GM23338 (cell line): ENCODE results near the gene GRB14. TPM values are rescaled to one million over a fixed set of nuclear protein-coding genes. Genes with fewer than 3 reads are reported as not detected.

Experiments used
- ATAC-seq: fragments of 200-7000 bp; cut with Tn5 transposase; 3 replicates; pipeline ENCODE4 v1.9.1; 2020
- DNase-seq: peaks from one replicate; pipeline ENCODE4 v3.0.0-alpha.2; 2015; ENCODE audit warnings: low spot score
- H2AFZ ChIP-seq: fragments of 200-600 bp; sonication (generic); 2 replicates; pipeline ENCODE4 v1.8.0; 2016; ENCODE audit warnings: antibody characterized with exemption, mild to moderate bottlenecking, moderate library complexity
- H3F3A ChIP-seq: fragments of 200-600 bp; sonication (generic); replicated peaks from 2 replicates; pipeline ENCODE4 v1.8.0; 2017; ENCODE audit warnings: antibody characterized with exemption, mixed run types, low read depth
- H3K27ac ChIP-seq: fragments of 200-600 bp; sonication (generic); 2 replicates; pipeline ENCODE4 v1.6.1; 2016; ENCODE audit warnings: low read depth
- H3K27me3 ChIP-seq: fragments of 200-600 bp; sonication (generic); 2 replicates; pipeline ENCODE4 v1.8.0; 2016; ENCODE audit warnings: mild to moderate bottlenecking, mixed run types, moderate library complexity; ENCODE audit not compliant: insufficient read depth
- H3K36me3 ChIP-seq: fragments of 200-600 bp; sonication (generic); 2 replicates; pipeline ENCODE4 v1.8.0; 2016; ENCODE audit warnings: mild to moderate bottlenecking; ENCODE audit not compliant: insufficient read depth
- H3K4me1 ChIP-seq: fragments of 200-600 bp; sonication (generic); 2 replicates; pipeline ENCODE4 v1.8.0; 2016; ENCODE audit warnings: mild to moderate bottlenecking, moderate library complexity; ENCODE audit not compliant: insufficient read depth
- H3K4me2 ChIP-seq: fragments of 200-600 bp; sonication (generic); 2 replicates; pipeline ENCODE4 v1.7.1; 2017; ENCODE audit warnings: mixed run types
- H3K4me3 ChIP-seq: fragments of 200-600 bp; sonication (generic); 2 replicates; pipeline ENCODE4 v1.6.1; 2016; ENCODE audit warnings: mixed run types
- H3K79me2 ChIP-seq: fragments of 200-600 bp; sonication (generic); replicated peaks from 2 replicates; pipeline ENCODE4 v1.8.0; 2017; ENCODE audit warnings: mild to moderate bottlenecking; ENCODE audit not compliant: insufficient read depth
- H3K9me2 ChIP-seq: fragments of 200-600 bp; sonication (generic); 2 replicates; pipeline ENCODE4 v1.8.0; 2017; ENCODE audit not compliant: insufficient read depth
- H4K20me1 ChIP-seq: fragments of 200-600 bp; sonication (generic); replicated peaks from 2 replicates; pipeline ENCODE4 v1.8.0; 2017; ENCODE audit warnings: mild to moderate bottlenecking; ENCODE audit not compliant: insufficient read depth
- H3K27ac Mint-ChIP-seq: 2 replicates; pipeline ENCODE4 v1.8.0; 2020; ENCODE audit warnings: inconsistent platforms, mild to moderate bottlenecking, moderate library complexity, mixed read lengths
- H3K27me3 Mint-ChIP-seq: 3 replicates; pipeline ENCODE4 v1.8.0; 2022; ENCODE audit warnings: low read depth, mild to moderate bottlenecking, moderate library complexity, mixed read lengths, inconsistent platforms; ENCODE audit not compliant: insufficient read depth, poor library complexity
- H3K36me3 Mint-ChIP-seq: 3 replicates; pipeline ENCODE4 v1.8.0; 2021; ENCODE audit warnings: low read depth, mild to moderate bottlenecking, inconsistent platforms, moderate library complexity, mixed read lengths
- H3K4me1 Mint-ChIP-seq: 3 replicates; pipeline ENCODE4 v1.8.0; 2020; ENCODE audit warnings: mild to moderate bottlenecking, inconsistent platforms, mixed read lengths
- H3K4me3 Mint-ChIP-seq: 3 replicates; pipeline ENCODE4 v1.8.0; 2021; ENCODE audit warnings: moderate library complexity, mild to moderate bottlenecking, inconsistent platforms, mixed read lengths
- H3K9me3 Mint-ChIP-seq: 3 replicates; pipeline ENCODE4 v1.8.0; 2020; ENCODE audit warnings: moderate library complexity, mild to moderate bottlenecking, inconsistent platforms, mixed read lengths
- CREB1 ChIP-seq: fragments of 250-450 bp; sonication (Bioruptor Pico); IDR thresholded peaks from 2 replicates; pipeline ENCODE4 v1.5.0; 2020; ENCODE audit warnings: low read depth, mild to moderate bottlenecking, moderate library complexity
- EZH2 ChIP-seq: fragments of 200-600 bp; sonication (generic); IDR thresholded peaks from one replicate; pipeline ENCODE4 v1.8.0; 2017; ENCODE audit warnings: antibody characterized with exemption, mild to moderate bottlenecking, low read depth; ENCODE audit not compliant: unreplicated experiment
- EZH2phosphoT487 ChIP-seq: fragments of 200-600 bp; sonication (generic); IDR thresholded peaks from one replicate; pipeline ENCODE4 v1.8.1; 2018; ENCODE audit warnings: antibody characterized with exemption; ENCODE audit not compliant: unreplicated experiment
- JUNB ChIP-seq: IDR thresholded peaks from one replicate; pipeline ENCODE4 v1.6.1; 2016; ENCODE audit warnings: antibody characterized with exemption; ENCODE audit not compliant: unreplicated experiment
- NANOG ChIP-seq: IDR thresholded peaks from 2 replicates; pipeline ENCODE4 v1.6.1; 2016; ENCODE audit warnings: antibody characterized with exemption, borderline replicate concordance
- POLR2AphosphoS5 ChIP-seq: IDR thresholded peaks from 2 replicates; pipeline ENCODE4 v1.6.1; 2016; ENCODE audit warnings: antibody characterized with exemption, low read depth
- STAT1 ChIP-seq: IDR thresholded peaks from one replicate; pipeline ENCODE4 v1.6.1; 2016; ENCODE audit warnings: antibody characterized with exemption; ENCODE audit not compliant: unreplicated experiment
- ZNF114 ChIP-seq: fragments of 250-450 bp; sonication (Bioruptor Pico); IDR thresholded peaks from 2 replicates; pipeline ENCODE4 v1.5.0; 2020; ENCODE audit warnings: mild to moderate bottlenecking, moderate library complexity
- ZNF331 ChIP-seq: fragments of 250-450 bp; sonication (Bioruptor Pico); IDR thresholded peaks from 2 replicates; pipeline ENCODE4 v1.5.0; 2020; ENCODE audit warnings: low read depth, mild to moderate bottlenecking, moderate library complexity
- polyA plus RNA-seq: library from polyadenylated mRNA; unstranded; fragments of >200 nt; fragmentation: Nextera tagmentation; extraction: Ambion mirVana; gene quantifications from 2 replicates; pipeline ENCODE4 v1.2.1, GENCODE V29; 2016
- total RNA-seq: library from RNA; depleted of rRNA; stranded (reverse); fragments of >200 nt; shearing (Covaris generic); gene quantifications from 2 replicates; pipeline ENCODE4 v1.2.3, GENCODE V29; 2014
- TF ChIP-seq, protein P1 (sequence below): IDR thresholded peaks from one replicate; pipeline ENCODE4 v1.6.1; 2018; ENCODE audit warnings: antibody characterized with exemption; ENCODE audit not compliant: unreplicated experiment
- TF ChIP-seq, protein P2 (sequence below), 2 experiments: fragments of 200-600 bp in 1 of 2; sonication (generic) in 1 of 2; conservative IDR thresholded peaks; 2 replicates each; pipeline versions ENCODE4 v1.5.1 to v1.6.1; 2016 to 2017; ENCODE audit warnings: antibody characterized with exemption in 2 of 2, low read depth in 2 of 2, mild to moderate bottlenecking in 2 of 2, moderate library complexity in 1 of 2
- TF ChIP-seq, protein P3 (sequence below): IDR thresholded peaks from 2 replicates; pipeline ENCODE4 v1.6.1; 2016; ENCODE audit warnings: antibody characterized with exemption

The GRB14 gene
- total and polyA plus RNA-seq, 2 experiments from 2014 or later = 16.0 to 28.9 TPM

DNA sequence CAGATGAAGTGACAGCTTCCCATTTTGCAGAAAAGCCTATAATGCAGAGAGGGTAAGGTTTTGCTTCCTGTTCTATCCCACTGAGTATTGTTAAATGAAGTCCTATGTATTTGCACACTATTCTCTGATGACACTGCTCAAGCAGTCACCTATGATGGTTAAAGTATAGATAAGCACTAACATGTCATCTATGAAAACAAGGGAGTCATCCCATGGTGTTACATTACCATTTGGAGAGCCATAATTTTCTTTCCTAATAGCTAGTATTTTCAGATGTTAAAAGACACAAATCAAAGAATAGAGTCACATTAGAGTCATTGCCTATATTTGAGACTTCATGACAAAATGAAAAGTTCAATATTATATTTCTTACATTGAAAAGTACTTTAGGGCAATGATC, 42.8 kb upstream of the GRB14 start:
- Histone ChIP-seq H2AFZ (no peak overlapping the region), H3K4me2 (no peak overlapping the region), H4K20me1 (no peaks in the 10 kb centered on the region), H3K4me1 (peaks cover 11% of the 10 kb centered on the region), H3K4me3 (no peak overlapping the region), H3K36me3 (no peaks in the 10 kb centered on the region), H3K27me3 (no peaks in the 10 kb centered on the region), H3K79me2 (no peaks in the 10 kb centered on the region), H3F3A (no peaks in the 10 kb centered on the region), H3K27ac (no peak overlapping the region), H3K9me2 (no peaks in the 10 kb centered on the region)
- ATAC-seq (no peak), DNase-seq (no peak)
- Mint-ChIP-seq H3K27me3 (no peaks in the 10 kb centered on the region), H3K36me3 (no peaks in the 10 kb centered on the region), H3K4me3 (no peak overlapping the region), H3K9me3 (no peaks in the 10 kb centered on the region), H3K4me1 (peaks cover 4% of the 10 kb centered on the region), H3K27ac (no peak overlapping the region)
- TF ChIP-seq EZH2 = no peak
- TF ChIP-seq, protein P1, sequence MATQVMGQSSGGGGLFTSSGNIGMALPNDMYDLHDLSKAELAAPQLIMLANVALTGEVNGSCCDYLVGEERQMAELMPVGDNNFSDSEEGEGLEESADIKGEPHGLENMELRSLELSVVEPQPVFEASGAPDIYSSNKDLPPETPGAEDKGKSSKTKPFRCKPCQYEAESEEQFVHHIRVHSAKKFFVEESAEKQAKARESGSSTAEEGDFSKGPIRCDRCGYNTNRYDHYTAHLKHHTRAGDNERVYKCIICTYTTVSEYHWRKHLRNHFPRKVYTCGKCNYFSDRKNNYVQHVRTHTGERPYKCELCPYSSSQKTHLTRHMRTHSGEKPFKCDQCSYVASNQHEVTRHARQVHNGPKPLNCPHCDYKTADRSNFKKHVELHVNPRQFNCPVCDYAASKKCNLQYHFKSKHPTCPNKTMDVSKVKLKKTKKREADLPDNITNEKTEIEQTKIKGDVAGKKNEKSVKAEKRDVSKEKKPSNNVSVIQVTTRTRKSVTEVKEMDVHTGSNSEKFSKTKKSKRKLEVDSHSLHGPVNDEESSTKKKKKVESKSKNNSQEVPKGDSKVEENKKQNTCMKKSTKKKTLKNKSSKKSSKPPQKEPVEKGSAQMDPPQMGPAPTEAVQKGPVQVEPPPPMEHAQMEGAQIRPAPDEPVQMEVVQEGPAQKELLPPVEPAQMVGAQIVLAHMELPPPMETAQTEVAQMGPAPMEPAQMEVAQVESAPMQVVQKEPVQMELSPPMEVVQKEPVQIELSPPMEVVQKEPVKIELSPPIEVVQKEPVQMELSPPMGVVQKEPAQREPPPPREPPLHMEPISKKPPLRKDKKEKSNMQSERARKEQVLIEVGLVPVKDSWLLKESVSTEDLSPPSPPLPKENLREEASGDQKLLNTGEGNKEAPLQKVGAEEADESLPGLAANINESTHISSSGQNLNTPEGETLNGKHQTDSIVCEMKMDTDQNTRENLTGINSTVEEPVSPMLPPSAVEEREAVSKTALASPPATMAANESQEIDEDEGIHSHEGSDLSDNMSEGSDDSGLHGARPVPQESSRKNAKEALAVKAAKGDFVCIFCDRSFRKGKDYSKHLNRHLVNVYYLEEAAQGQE = no peak
- no peak for TF ChIP-seq ZNF331 (CRISPR knock-in tag)
- TF ChIP-seq STAT1 = no peak
- TF ChIP-seq, protein P2, sequence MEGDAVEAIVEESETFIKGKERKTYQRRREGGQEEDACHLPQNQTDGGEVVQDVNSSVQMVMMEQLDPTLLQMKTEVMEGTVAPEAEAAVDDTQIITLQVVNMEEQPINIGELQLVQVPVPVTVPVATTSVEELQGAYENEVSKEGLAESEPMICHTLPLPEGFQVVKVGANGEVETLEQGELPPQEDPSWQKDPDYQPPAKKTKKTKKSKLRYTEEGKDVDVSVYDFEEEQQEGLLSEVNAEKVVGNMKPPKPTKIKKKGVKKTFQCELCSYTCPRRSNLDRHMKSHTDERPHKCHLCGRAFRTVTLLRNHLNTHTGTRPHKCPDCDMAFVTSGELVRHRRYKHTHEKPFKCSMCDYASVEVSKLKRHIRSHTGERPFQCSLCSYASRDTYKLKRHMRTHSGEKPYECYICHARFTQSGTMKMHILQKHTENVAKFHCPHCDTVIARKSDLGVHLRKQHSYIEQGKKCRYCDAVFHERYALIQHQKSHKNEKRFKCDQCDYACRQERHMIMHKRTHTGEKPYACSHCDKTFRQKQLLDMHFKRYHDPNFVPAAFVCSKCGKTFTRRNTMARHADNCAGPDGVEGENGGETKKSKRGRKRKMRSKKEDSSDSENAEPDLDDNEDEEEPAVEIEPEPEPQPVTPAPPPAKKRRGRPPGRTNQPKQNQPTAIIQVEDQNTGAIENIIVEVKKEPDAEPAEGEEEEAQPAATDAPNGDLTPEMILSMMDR (conservative IDR thresholded peaks at IDR 0.05; ENCODE audit: low read depth in 2 of 2) = no peak
- no peak for TF ChIP-seq JUNB
- TF ChIP-seq NANOG = no peak
- no peak for TF ChIP-seq EZH2phosphoT487
- TF ChIP-seq ZNF114 = no peak

DNA sequence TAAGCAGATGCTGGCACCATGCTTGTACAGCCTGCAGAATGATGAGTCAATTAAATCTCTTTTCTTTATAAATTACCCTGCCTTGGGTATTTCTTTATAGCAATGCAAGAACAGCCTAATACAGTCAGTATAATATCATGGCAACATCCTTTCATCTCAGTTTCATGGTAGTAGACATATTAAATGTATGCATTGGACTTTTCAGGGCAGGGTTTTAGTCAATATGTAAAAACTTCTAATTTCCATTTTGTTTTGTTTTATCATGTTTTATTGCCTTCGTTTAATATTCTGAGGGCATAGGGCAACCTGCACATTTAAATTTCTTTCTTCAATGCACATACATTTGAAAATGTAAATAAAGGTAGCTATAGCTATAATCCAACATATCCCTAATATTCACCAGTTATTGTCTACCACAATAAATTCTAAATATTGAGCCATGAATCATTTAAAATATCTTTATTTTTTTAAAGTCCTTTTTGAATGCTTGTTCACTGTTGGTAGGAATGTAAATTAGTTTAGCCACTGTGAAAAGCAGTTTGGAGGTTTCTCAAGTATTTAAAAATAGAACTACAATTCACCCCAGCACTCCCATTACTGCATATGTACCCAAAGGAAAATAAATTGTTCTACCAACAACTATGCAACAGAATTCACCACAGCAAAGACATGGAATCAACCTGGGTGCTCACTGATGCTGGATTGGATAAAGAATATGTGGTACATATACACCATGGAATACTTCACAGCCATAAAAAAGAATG, 41.8 kb upstream of the GRB14 start:
- Histone ChIP-seq H3F3A (no peaks in the 10 kb centered on the region), H3K4me2 (no peak overlapping the region), H4K20me1 (no peaks in the 10 kb centered on the region), H3K27me3 (no peaks in the 10 kb centered on the region), H3K9me2 (no peaks in the 10 kb centered on the region), H3K4me1 (peaks cover 11% of the 10 kb centered on the region), H3K4me3 (no peak overlapping the region), H3K79me2 (no peaks in the 10 kb centered on the region), H3K36me3 (no peaks in the 10 kb centered on the region), H2AFZ (no peak overlapping the region), H3K27ac (no peak overlapping the region)
- Mint-ChIP-seq H3K27ac (no peak overlapping the region), H3K27me3 (no peaks in the 10 kb centered on the region), H3K4me1 (peaks cover 4% of the 10 kb centered on the region), H3K36me3 (peaks cover 2% of the 10 kb centered on the region; the same call in 1 of the 3 replicates), H3K4me3 (no peak overlapping the region), H3K9me3 (0 out of 3 replicates have a peak, but pooled peaks cover 3% of the 10 kb centered on the region)
- no peak for DNase-seq
- ATAC-seq = no peak
- no peak for TF ChIP-seq POLR2AphosphoS5
- no peak for TF ChIP-seq ZNF331 (CRISPR knock-in tag)
- TF ChIP-seq, protein P3, sequence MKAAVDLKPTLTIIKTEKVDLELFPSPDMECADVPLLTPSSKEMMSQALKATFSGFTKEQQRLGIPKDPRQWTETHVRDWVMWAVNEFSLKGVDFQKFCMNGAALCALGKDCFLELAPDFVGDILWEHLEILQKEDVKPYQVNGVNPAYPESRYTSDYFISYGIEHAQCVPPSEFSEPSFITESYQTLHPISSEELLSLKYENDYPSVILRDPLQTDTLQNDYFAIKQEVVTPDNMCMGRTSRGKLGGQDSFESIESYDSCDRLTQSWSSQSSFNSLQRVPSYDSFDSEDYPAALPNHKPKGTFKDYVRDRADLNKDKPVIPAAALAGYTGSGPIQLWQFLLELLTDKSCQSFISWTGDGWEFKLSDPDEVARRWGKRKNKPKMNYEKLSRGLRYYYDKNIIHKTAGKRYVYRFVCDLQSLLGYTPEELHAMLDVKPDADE = no peak
- TF ChIP-seq STAT1 = no peak
- TF ChIP-seq NANOG = no peak
- TF ChIP-seq CREB1 = no peak
- TF ChIP-seq JUNB = no peak
- TF ChIP-seq, protein P1 = no peak
- no peak for TF ChIP-seq ZNF114
